K562 (cell line): Measurements from ENCODE around the gene CTNS. TPM values are rescaled to one million over a fixed set of nuclear protein-coding genes. Genes with fewer than 3 reads are reported as not detected.

ENCODE experiments used
- BHLHE40 ChIP-seq: IDR thresholded peaks from 2 replicates; pipeline ENCODE4 v1.6.1; 2011; ENCODE audit warnings: low read length, improper control_type of control experiment
- CTCF ChIP-seq, 3 experiments: IDR thresholded peaks in 2 of 3; conservative IDR thresholded peaks in 1 of 3; 2 replicates each; pipeline ENCODE4 v1.5.1; 2011 to 2012; ENCODE audit warnings: low read length in 3 of 3, mild to moderate bottlenecking in 3 of 3, control low read depth in 2 of 3, improper control_type of control experiment in 1 of 3, inconsistent platforms in 1 of 3, low read depth in 1 of 3, mixed read lengths in 1 of 3, moderate library complexity in 1 of 3; ENCODE audit not compliant: insufficient read depth in 2 of 3
- DEAF1 ChIP-seq: fragments of 450-650 bp; formaldehyde crosslinking; IDR thresholded peaks from 2 replicates; pipeline ENCODE4 v1.4.0; 2020; ENCODE audit warnings: mild to moderate bottlenecking, moderate library complexity
- HBP1 ChIP-seq: fragments of 450-650 bp; formaldehyde crosslinking; IDR thresholded peaks from 2 replicates; pipeline ENCODE4 v1.4.0; 2022; ENCODE audit warnings: missing genetic modification characterization
- RAD21 ChIP-seq, 2 experiments: fragments of 250-450 bp in 1 of 2; fragments of 450-650 bp in 1 of 2; sonication (Bioruptor Pico) in 1 of 2; formaldehyde crosslinking in 1 of 2; IDR thresholded peaks in 1 of 2; conservative IDR thresholded peaks in 1 of 2; 2 replicates each; pipeline versions ENCODE4 v1.4.0 to v1.8.0; 2020 to 2022; ENCODE audit warnings: mild to moderate bottlenecking in 2 of 2, moderate library complexity in 1 of 2
- SMARCB1 ChIP-seq: IDR thresholded peaks from 2 replicates; pipeline ENCODE4 v1.6.1; 2011; ENCODE audit warnings: improper control_type of control experiment, low read depth; ENCODE audit not compliant: insufficient read length
- polyA plus RNA-seq, 8 experiments: library from polyadenylated mRNA; depleted of rRNA in 4 of 8; stranded (reverse) in 5 of 8; unstranded in 3 of 8; fragments of >200 nt; fragmentation: Nextera tagmentation in 2 of 8; fragmentation: Illumina TruSeq in 1 of 8; extraction: Ambion mirVana in 2 of 8; extraction: Trizol in 1 of 8; gene quantifications; 2 replicates each; pipeline versions ENCODE4 v1.2.1 to v1.2.3, GENCODE V29; 2011 to 2014; ENCODE audit warnings: inconsistent platforms in 1 of 8, missing spikeins in 1 of 8
- total RNA-seq, 7 experiments: library from RNA; depleted of rRNA in 6 of 7; stranded (reverse); fragments of >200 nt in 6 of 7; fragmentation: Illumina TruSeq in 2 of 7; extraction: Trizol in 2 of 7; gene quantifications; 2 replicates each; pipeline versions ENCODE4 v1.2.1 to v1.2.3, GENCODE V29; 2011 to 2021; ENCODE audit warnings: low replicate concordance in 1 of 7

The CTNS gene
- total and polyA plus RNA-seq, 9 of the 15 experiments (the other 6 are each of a cell fraction or from before 2014, with no cell fraction given) = 0.66 to 8.4 (median 4.9) TPM

- TF ChIP-seq CTCF (IDR thresholded peaks at IDR 0.05 in 2 of 3, conservative IDR thresholded peaks at IDR 0.05 in 1 of 3; ENCODE audit: insufficient read depth in 2 of 3, low read depth in 1 of 3, low read length in 3 of 3) (peak; percentile 69 to 89 (median 85)), RAD21 (CRISPR knock-in tag; conservative IDR thresholded peaks at IDR 0.05 in 1 of 2, IDR thresholded peaks at IDR 0.05 in 1 of 2) (peak; percentile 65 to 72), DEAF1 (CRISPR knock-in tag) (peak; percentile 62), HBP1 (peak; percentile 13; the same call in 1 of the 2 replicates), BHLHE40 (peak; percentile 17; the same call in 1 of the 2 replicates), SMARCB1 (no peak)
- TF ChIP-seq, all 486 proteins: peak for 18
These were observed 46.5 kb downstream of the CTNS start (continued) for GRCh38 chr17:3683054-3683511.
